OCI-LY7 (cell line): ENCODE measurements around the gene RNF115. TPM values are rescaled to one million over a fixed set of nuclear protein-coding genes. Genes with fewer than 3 reads are reported as not detected.

Experiments used
- BruUV-seq: library from RNA; stranded (reverse); fragments of 400-500 nt; replicated peaks from 2 replicates; lab custom pipeline; 2021; lab: Mats Ljungman, UMichigan
- CTCF ChIA-PET: fragments of 300-600 bp; sonication (Branson Sonifier 250); formaldehyde crosslinking; loops from one replicate; lab custom pipeline; 2022; ENCODE audit warnings: antibody characterized with exemption; ENCODE audit not compliant: unreplicated experiment; lab: Charles Lee
- POLR2A ChIA-PET: fragments of 300-600 bp; sonication (Branson Sonifier 250); formaldehyde crosslinking; loops from one replicate; lab custom pipeline; 2022; ENCODE audit warnings: antibody characterized with exemption; lab: Charles Lee
- DNase-seq: peaks from one replicate; pipeline ENCODE4 v3.0.0-alpha.2; 2015; ENCODE audit warnings: low spot score
- H2AFZ ChIP-seq: fragments of 200-600 bp; sonication (generic), shearing (Covaris generic); 2 replicates; pipeline ENCODE4 v1.6.1; 2014; ENCODE audit warnings: mild to moderate bottlenecking, antibody characterized with exemption, low read length, moderate library complexity
- H3K27ac ChIP-seq: fragments of 200-600 bp; sonication (generic); 2 replicates; pipeline ENCODE4 v1.5.1; 2014; ENCODE audit warnings: mixed run types, low read depth, mild to moderate bottlenecking, moderate library complexity, low read length, inconsistent platforms; ENCODE audit not compliant: poor library complexity, severe bottlenecking
- H3K36me3 ChIP-seq: fragments of 200-600 bp; sonication (generic); 2 replicates; pipeline ENCODE4 v1.6.1; 2014; ENCODE audit warnings: mild to moderate bottlenecking, antibody characterized with exemption, low read length, moderate library complexity, mixed read lengths; ENCODE audit not compliant: insufficient read depth
- H3K4me1 ChIP-seq: fragments of 200-600 bp; sonication (generic); 2 replicates; pipeline ENCODE4 v1.5.1; 2014; ENCODE audit warnings: mild to moderate bottlenecking, low read length; ENCODE audit not compliant: insufficient read depth, poor library complexity, severe bottlenecking
- H3K4me2 ChIP-seq: fragments of 200-600 bp; sonication (generic); 2 replicates; pipeline ENCODE4 v1.6.1; 2014; ENCODE audit warnings: mild to moderate bottlenecking, low read length
- H3K4me3 ChIP-seq: fragments of 200-600 bp; sonication (generic); 2 replicates; pipeline ENCODE4 v1.5.1; 2014; ENCODE audit warnings: mild to moderate bottlenecking, low read depth, low read length; ENCODE audit not compliant: poor library complexity, severe bottlenecking
- H3K79me2 ChIP-seq: fragments of 200-600 bp; sonication (generic); 2 replicates; pipeline ENCODE4 v1.6.1; 2016; ENCODE audit warnings: low read depth, mild to moderate bottlenecking, low read length, moderate library complexity, mixed read lengths; ENCODE audit not compliant: insufficient read depth
- H3K9me2 ChIP-seq: fragments of 200-600 bp; sonication (generic); 2 replicates; pipeline ENCODE4 v1.6.1; 2016; ENCODE audit warnings: mild to moderate bottlenecking, low read length, mixed read lengths; ENCODE audit not compliant: insufficient read depth
- H3K9me3 ChIP-seq: fragments of 200-600 bp; sonication (generic); 2 replicates; pipeline ENCODE4 v1.6.1; 2014; ENCODE audit warnings: mild to moderate bottlenecking, mixed run types, low read length, mixed read lengths
- H4K20me1 ChIP-seq: fragments of 200-600 bp; sonication (generic); 2 replicates; pipeline ENCODE4 v1.6.1; 2014; ENCODE audit warnings: mild to moderate bottlenecking, antibody characterized with exemption, low read length, moderate library complexity, mixed read lengths; ENCODE audit not compliant: insufficient read depth
- CTCF ChIP-seq: fragments of 200-600 bp; sonication (generic); conservative IDR thresholded peaks from 2 replicates; pipeline ENCODE4 v1.5.1; 2014; ENCODE audit warnings: mild to moderate bottlenecking, antibody characterized with exemption, low read length, moderate library complexity, mixed read lengths
- EZH2phosphoT487 ChIP-seq: fragments of 200-600 bp; sonication (generic); IDR thresholded peaks from 2 replicates; pipeline ENCODE4 v1.6.1; 2018; ENCODE audit warnings: low read depth, borderline replicate concordance, mild to moderate bottlenecking, mixed run types, antibody characterized with exemption, low read length, moderate library complexity, mixed read lengths
- intact Hi-C: fragments of 100-400 bp; cut with micrococcal nuclease; formaldehyde crosslinking; loops from one replicate; pipeline ENCODE4 v1.10.0; 2022; ENCODE audit not compliant: unreplicated experiment
- total RNA-seq, 2 experiments: library from RNA; depleted of rRNA in 1 of 2; stranded (reverse); fragments of >200 nt in 1 of 2; shearing (Covaris generic) in 1 of 2; gene quantifications; 2 replicates each; pipeline ENCODE4 v1.2.3, GENCODE V29; 2014 to 2022

The RNF115 gene
- total RNA-seq, 2 experiments from 2014 or later = 14.8 to 24.0 TPM

DNA sequence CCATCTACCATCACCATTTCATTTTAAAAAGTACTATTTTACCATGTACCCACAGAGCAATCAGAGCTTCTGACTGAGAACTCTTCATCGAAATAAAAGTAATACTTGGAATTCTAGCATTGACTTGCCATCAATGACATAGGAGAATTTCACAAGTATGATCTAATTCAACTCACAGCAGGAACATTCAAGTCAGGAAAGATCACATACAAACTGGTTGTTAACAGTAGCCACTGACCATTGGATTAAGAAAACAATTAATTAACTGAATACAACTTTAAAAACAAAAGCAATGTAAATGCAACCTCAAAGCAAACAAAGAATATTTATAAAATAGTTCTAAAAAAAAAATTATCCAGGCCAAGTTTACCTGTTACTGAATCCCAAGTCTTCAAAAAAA lies 18.8 kb downstream of the RNF115 start:
- intact Hi-C loops = no loop called here
- Histone ChIP-seq H2AFZ (no peak overlapping the region), H3K9me3 (no peaks in the 10 kb centered on the region), H3K27ac (no peak overlapping the region), H3K9me2 (no peaks in the 10 kb centered on the region), H3K36me3 (no peaks in the 10 kb centered on the region), H3K4me3 (no peak overlapping the region), H3K79me2 (peaks cover 53% of the 10 kb centered on the region), H4K20me1 (no peaks in the 10 kb centered on the region), H3K4me2 (no peak overlapping the region), H3K4me1 (no peaks in the 10 kb centered on the region)
- no TSS peak for BruUV-seq
- POLR2A ChIA-PET = interaction anchor here (0.6 to 1.6 kb wide), 5 partner anchors 8 to 102 kb away, joined by 3 to 5 read pairs (median 3); no protein-coding TSS in a partner anchor
- CTCF ChIA-PET = no interaction called here
- no peak for DNase-seq
- TF ChIP-seq EZH2phosphoT487 = no peak

- H3K4me1 ChIP-seq = no peaks in the 10 kb centered on the region
- no peak overlapping the region for H3K27ac ChIP-seq
- H2AFZ ChIP-seq = no peak overlapping the region
- ChIA-PET POLR2A (interaction anchor here (0.6 to 1.0 kb wide), 2 partner anchors 46 to 101 kb away, joined by 3 read pairs; no protein-coding TSS in a partner anchor), CTCF (no interaction called here)
- peaks cover 53% of the 10 kb centered on the region for H3K79me2 ChIP-seq
- DNase-seq = no peak
- no peak overlapping the region for H3K4me3 ChIP-seq
- intact Hi-C loops = no loop called here
- no TSS peak for BruUV-seq
- H4K20me1 ChIP-seq = no peaks in the 10 kb centered on the region
- no peaks in the 10 kb centered on the region for H3K9me2 ChIP-seq
- TF ChIP-seq CTCF (no peak), EZH2phosphoT487 (no peak)
- peaks cover 4% of the 10 kb centered on the region; the same call in 1 of the 2 replicates for H3K36me3 ChIP-seq
- H3K9me3 ChIP-seq = no peaks in the 10 kb centered on the region
- no peak overlapping the region for H3K4me2 ChIP-seq
Measured at GRCh38 chr1:145804235-145805045, 19.5 kb downstream of the RNF115 start.

DNA sequence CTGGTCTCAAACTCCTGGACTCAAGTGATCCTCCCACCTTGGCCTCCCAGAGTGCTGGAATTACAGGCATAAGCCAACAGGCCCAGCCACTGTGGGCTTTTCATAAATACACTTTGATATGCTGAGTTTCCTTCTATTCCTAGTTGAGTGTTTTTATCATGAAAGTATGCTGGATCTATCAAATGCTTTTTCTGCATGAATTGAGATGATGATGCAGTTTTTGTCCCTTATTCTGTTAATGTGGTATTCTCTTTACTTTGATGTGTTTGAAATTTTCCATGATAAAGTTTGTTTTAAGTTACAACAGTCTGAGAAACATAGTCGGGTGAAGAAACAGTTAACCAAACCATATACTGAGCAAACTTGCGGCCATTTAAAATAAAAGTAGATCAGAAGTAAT lies 24.1 kb downstream of the RNF115 start:
- H3K4me2 ChIP-seq = no peak overlapping the region
- H3K4me1 ChIP-seq = no peaks in the 10 kb centered on the region
- H3K27ac ChIP-seq = no peak overlapping the region
- TF ChIP-seq CTCF (no peak), EZH2phosphoT487 (no peak)
- H4K20me1 ChIP-seq = no peaks in the 10 kb centered on the region
- peaks cover 35% of the 10 kb centered on the region for H3K9me3 ChIP-seq
- CTCF ChIA-PET = no interaction called here
- no TSS peak for BruUV-seq
- no peak for DNase-seq
- H3K79me2 ChIP-seq = peaks cover 34% of the 10 kb centered on the region
- POLR2A ChIA-PET = no interaction called here
- H3K9me2 ChIP-seq = no peaks in the 10 kb centered on the region
- intact Hi-C loops = no loop called here
- H2AFZ ChIP-seq = no peak overlapping the region
- no peak overlapping the region for H3K4me3 ChIP-seq
- H3K36me3 ChIP-seq = peaks cover 47% of the 10 kb centered on the region
